Natural killer cell treated with Interleukin-12 subunit alpha and Interleukin-12 subunit beta and Interleukin-15 and Interleukin-18, amount 100 ng/mL, for 72 hours (primary cell): ENCODE results near the gene ALOX5AP. TPM values are rescaled to one million over a fixed set of nuclear protein-coding genes. Genes with fewer than 3 reads are reported as not detected.

ENCODE experiments used
- ATAC-seq, 2 donors: fragments of 150-1000 bp; cut with Tn5 transposase in 1 of 2; sonication (Bioruptor Pico), chemical (Tn5 transposase) in 1 of 2; 2 replicates each; pipeline ENCODE4 v1.10.0; 2021
- DNase-seq: peaks from one replicate; pipeline ENCODE4 v3.0.0; 2022; ENCODE audit warnings: low spot score
- H3K27ac Mint-ChIP-seq, 2 donors: 1 replicate in 1 of 2; 2 replicates in 1 of 2; pipeline ENCODE4 v1.8.0; 2022; ENCODE audit warnings: mixed read lengths in 2 of 2, mild to moderate bottlenecking in 1 of 2, moderate library complexity in 1 of 2
- H3K27me3 Mint-ChIP-seq, 2 donors: 1 replicate in 1 of 2; 2 replicates in 1 of 2; pipeline ENCODE4 v1.8.0; 2022; ENCODE audit warnings: mixed read lengths in 2 of 2
- H3K36me3 Mint-ChIP-seq: one replicate; pipeline ENCODE4 v1.8.0; 2022; ENCODE audit warnings: mixed read lengths
- H3K4me1 Mint-ChIP-seq, 2 donors: 1 replicate in 1 of 2; 2 replicates in 1 of 2; pipeline ENCODE4 v1.8.0; 2022; ENCODE audit warnings: low read depth in 2 of 2, mixed read lengths in 2 of 2, mild to moderate bottlenecking in 1 of 2
- H3K4me3 Mint-ChIP-seq: one replicate; pipeline ENCODE4 v1.8.0; 2022; ENCODE audit warnings: mixed read lengths
- H3K9me3 Mint-ChIP-seq: 2 replicates; pipeline ENCODE4 v1.8.0; 2022; ENCODE audit warnings: mixed read lengths
- total RNA-seq, 2 donors: library from RNA; stranded (reverse); gene quantifications; one replicate each; pipeline ENCODE4 v1.2.3, GENCODE V29; 2022

ALOX5AP gene
- total RNA-seq, 2 donors from 2014 or later, result 49.8 to 173 TPM

- H3K27me3 Mint-ChIP-seq, result no peaks in the 10 kb centered on the region
- H3K4me1 Mint-ChIP-seq, result peaks cover 29 to 35% of the 10 kb centered on the region in 2 donors
- no peaks in the 10 kb centered on the region for H3K36me3 Mint-ChIP-seq
- ATAC-seq (no peak), DNase-seq (no peak)
- H3K27ac Mint-ChIP-seq, result peak overlapping the region; percentile 79 to 82
- peaks cover 5% of the 10 kb centered on the region for H3K9me3 Mint-ChIP-seq
- peak overlapping the region; percentile 82 for H3K4me3 Mint-ChIP-seq
Observed at GRCh38 chr13:30773561-30773960, 38.2 kb downstream of the ALOX5AP start.

- no peak for DNase-seq
- Mint-ChIP-seq H3K9me3 (peaks cover 5% of the 10 kb centered on the region), H3K27me3 (no peaks in the 10 kb centered on the region), H3K4me3 (peak overlapping the region; percentile 82), H3K27ac (peak overlapping the region; percentile 79 to 82), H3K4me1 (peaks cover 29 to 37% of the 10 kb centered on the region in 2 donors), H3K36me3 (no peaks in the 10 kb centered on the region)
- peak; percentile 87 to 90 for ATAC-seq
Observed at GRCh38 chr13:30774214-30774730, 38.9 kb downstream of the ALOX5AP start.

- no peaks in the 10 kb centered on the region for H3K36me3 Mint-ChIP-seq
- peaks cover 0 to 3% of the 10 kb centered on the region in 2 donors for H3K27me3 Mint-ChIP-seq
- H3K4me1 Mint-ChIP-seq, result peaks cover 29 to 42% of the 10 kb centered on the region in 2 donors
- no peak overlapping the region for H3K4me3 Mint-ChIP-seq
- DNase-seq (no peak), ATAC-seq (no peak)
- peaks cover 5% of the 10 kb centered on the region for H3K9me3 Mint-ChIP-seq
- H3K27ac Mint-ChIP-seq, result no peak overlapping the region
Observed at GRCh38 chr13:30776661-30777060, 41.3 kb downstream of the ALOX5AP start.

GRCh38 chr13:30779016-30779415 is 43.7 kb downstream of the ALOX5AP start:
- Mint-ChIP-seq H3K27me3 (peaks cover 0 to 3% of the 10 kb centered on the region in 2 donors), H3K4me3 (no peak overlapping the region), H3K4me1 (peaks cover 14 to 28% of the 10 kb centered on the region in 2 donors), H3K27ac (no peak overlapping the region), H3K36me3 (peaks cover 6% of the 10 kb centered on the region), H3K9me3 (no peaks in the 10 kb centered on the region)
- ATAC-seq (no peak), DNase-seq (no peak)

GRCh38 chr13:30779608-30780007 is 44.3 kb downstream of the ALOX5AP start:
- Mint-ChIP-seq H3K27ac (no peak overlapping the region), H3K4me1 (peaks cover 8 to 27% of the 10 kb centered on the region in 2 donors), H3K36me3 (peaks cover 6% of the 10 kb centered on the region), H3K9me3 (no peaks in the 10 kb centered on the region), H3K27me3 (peaks cover 0 to 3% of the 10 kb centered on the region in 2 donors), H3K4me3 (no peak overlapping the region)
- no peak for DNase-seq
- ATAC-seq, result no peak

GRCh38 chr13:30780338-30780981 is 45.1 kb downstream of the ALOX5AP start:
- Mint-ChIP-seq H3K27me3 (peaks cover 0 to 3% of the 10 kb centered on the region in 2 donors), H3K27ac (no peak overlapping the region), H3K9me3 (no peaks in the 10 kb centered on the region), H3K4me1 (peaks cover 6 to 21% of the 10 kb centered on the region in 2 donors), H3K4me3 (no peak overlapping the region), H3K36me3 (peaks cover 6% of the 10 kb centered on the region)
- ATAC-seq, result no peak
- no peak for DNase-seq

- peaks cover 6% of the 10 kb centered on the region for H3K36me3 Mint-ChIP-seq
- peaks cover 12 to 20% of the 10 kb centered on the region in 2 donors for H3K4me1 Mint-ChIP-seq
- H3K9me3 Mint-ChIP-seq, result no peaks in the 10 kb centered on the region
- no peaks in the 10 kb centered on the region for H3K27me3 Mint-ChIP-seq
- ATAC-seq, result no peak
- no peak overlapping the region for H3K4me3 Mint-ChIP-seq
- DNase-seq, result no peak
- no peak overlapping the region for H3K27ac Mint-ChIP-seq
Observed at GRCh38 chr13:30785191-30785850, 50.0 kb downstream of the ALOX5AP start.

- H3K4me3 Mint-ChIP-seq, result no peak overlapping the region
- H3K36me3 Mint-ChIP-seq, result peaks cover 6% of the 10 kb centered on the region
- peak in 1 of 2 donors; percentile 40 for ATAC-seq
- no peaks in the 10 kb centered on the region for H3K27me3 Mint-ChIP-seq
- H3K27ac Mint-ChIP-seq, result no peak overlapping the region
- no peaks in the 10 kb centered on the region for H3K9me3 Mint-ChIP-seq
- H3K4me1 Mint-ChIP-seq, result peaks cover 12 to 20% of the 10 kb centered on the region in 2 donors
- DNase-seq, result no peak
Observed at GRCh38 chr13:30786648-30787047, 51.3 kb downstream of the ALOX5AP start.

- Mint-ChIP-seq H3K4me3 (no peak overlapping the region), H3K4me1 (peaks cover 12 to 20% of the 10 kb centered on the region in 2 donors), H3K27ac (no peak overlapping the region), H3K9me3 (no peaks in the 10 kb centered on the region), H3K36me3 (peaks cover under 1% of the 10 kb centered on the region), H3K27me3 (no peaks in the 10 kb centered on the region)
- DNase-seq, result no peak
- no peak for ATAC-seq
Observed at GRCh38 chr13:30787738-30788525, 52.6 kb downstream of the ALOX5AP start.

GRCh38 chr13:30789166-30789862 is 54.0 kb downstream of the ALOX5AP start:
- DNase-seq, result no peak
- Mint-ChIP-seq H3K27ac (no peak overlapping the region), H3K27me3 (no peaks in the 10 kb centered on the region), H3K36me3 (no peaks in the 10 kb centered on the region), H3K9me3 (no peaks in the 10 kb centered on the region), H3K4me3 (no peak overlapping the region), H3K4me1 (peaks cover 5 to 11% of the 10 kb centered on the region in 2 donors)
- no peak for ATAC-seq

- H3K27me3 Mint-ChIP-seq, result no peaks in the 10 kb centered on the region
- H3K4me1 Mint-ChIP-seq, result peaks cover 18 to 20% of the 10 kb centered on the region in 2 donors
- ATAC-seq, result no peak
- no peaks in the 10 kb centered on the region for H3K36me3 Mint-ChIP-seq
- no peaks in the 10 kb centered on the region for H3K9me3 Mint-ChIP-seq
- DNase-seq, result no peak
- no peak overlapping the region for H3K4me3 Mint-ChIP-seq
- no peak overlapping the region for H3K27ac Mint-ChIP-seq
Observed at GRCh38 chr13:30790592-30790991, 55.2 kb downstream of the ALOX5AP start.

GRCh38 chr13:30791354-30792001 is 56.1 kb downstream of the ALOX5AP start:
- DNase-seq, result no peak
- Mint-ChIP-seq H3K9me3 (no peaks in the 10 kb centered on the region), H3K36me3 (no peaks in the 10 kb centered on the region), H3K27ac (no peak overlapping the region), H3K27me3 (no peaks in the 10 kb centered on the region), H3K4me3 (no peak overlapping the region), H3K4me1 (peaks cover 24 to 27% of the 10 kb centered on the region in 2 donors)
- no peak for ATAC-seq
